ENCODE measurements around the gene RTCB.
"Not testable (repeated sequence)": the region's sequence is repeated elsewhere in the genome, so short reads cannot be mapped to it uniquely, and the experiment has no call there.

RTCB gene

DNA sequence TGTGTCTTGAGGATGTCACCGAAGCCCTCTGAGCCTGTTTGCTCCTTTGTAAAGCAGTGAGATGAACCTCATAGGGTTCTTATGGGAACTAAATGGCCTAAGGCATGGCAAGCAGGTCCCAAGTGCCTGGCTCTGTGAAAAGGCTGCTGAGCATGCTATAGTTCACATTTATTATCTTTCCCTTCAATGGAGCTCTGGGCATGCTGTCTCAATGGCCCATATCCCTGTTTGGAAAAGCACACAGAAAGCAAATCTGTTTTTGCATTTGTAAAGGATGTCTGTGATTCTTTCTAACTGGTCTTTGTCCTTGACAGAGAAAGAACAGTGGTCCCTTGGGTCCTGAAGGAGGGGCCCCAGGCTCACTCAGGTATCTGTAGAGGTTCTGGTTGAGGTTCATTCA, 26.4 kb downstream of the RTCB start:
- DNase-seq = no peak

DNA sequence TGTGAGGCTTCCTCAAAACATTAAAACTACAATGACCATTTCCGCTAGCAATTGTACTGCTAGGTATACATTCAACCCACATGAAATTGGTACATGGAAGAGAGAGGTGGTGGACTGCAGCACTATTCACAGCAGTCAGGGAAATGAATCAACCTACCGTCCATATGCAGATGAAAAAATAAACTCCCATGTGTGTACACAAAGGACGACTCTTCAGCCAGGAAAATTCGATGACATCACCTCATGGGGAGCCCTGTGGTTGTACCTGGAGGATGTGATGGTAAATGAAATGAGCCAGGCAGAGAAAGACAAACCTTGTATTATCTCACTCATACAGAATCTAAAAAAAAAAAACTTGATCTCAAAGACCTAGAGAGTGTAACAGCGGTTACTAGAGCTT, 31.1 kb downstream of the RTCB start:
- no peak for DNase-seq

DNA sequence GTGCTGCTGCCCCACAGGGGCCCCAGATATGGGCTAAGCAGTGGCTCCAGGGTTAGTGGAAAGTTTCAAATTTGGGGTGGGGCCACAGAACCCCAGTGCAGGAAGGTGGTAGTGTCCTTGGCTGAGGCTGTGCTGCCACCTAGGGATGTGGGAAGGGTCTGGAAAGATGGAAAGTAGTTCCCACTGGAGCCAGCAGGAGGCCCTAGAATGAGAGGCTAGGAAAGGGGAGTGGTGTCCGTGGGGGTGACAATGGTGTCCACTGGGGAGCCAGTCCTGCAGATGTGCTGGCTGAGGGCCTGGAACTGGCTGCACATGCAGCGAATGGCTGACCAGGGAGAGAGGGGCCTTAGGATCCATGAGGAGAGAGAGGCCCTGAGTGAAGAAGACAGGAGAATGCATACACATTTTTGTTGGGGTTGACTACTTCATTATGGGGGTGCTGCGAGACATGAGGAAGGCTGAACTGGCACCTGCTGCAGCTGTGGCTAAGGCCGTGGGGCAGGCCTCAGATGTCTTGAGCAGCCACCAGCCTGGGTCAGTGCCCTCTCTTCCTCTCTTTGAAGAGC, 33.3 kb downstream of the RTCB start:
- no peak for DNase-seq

DNA sequence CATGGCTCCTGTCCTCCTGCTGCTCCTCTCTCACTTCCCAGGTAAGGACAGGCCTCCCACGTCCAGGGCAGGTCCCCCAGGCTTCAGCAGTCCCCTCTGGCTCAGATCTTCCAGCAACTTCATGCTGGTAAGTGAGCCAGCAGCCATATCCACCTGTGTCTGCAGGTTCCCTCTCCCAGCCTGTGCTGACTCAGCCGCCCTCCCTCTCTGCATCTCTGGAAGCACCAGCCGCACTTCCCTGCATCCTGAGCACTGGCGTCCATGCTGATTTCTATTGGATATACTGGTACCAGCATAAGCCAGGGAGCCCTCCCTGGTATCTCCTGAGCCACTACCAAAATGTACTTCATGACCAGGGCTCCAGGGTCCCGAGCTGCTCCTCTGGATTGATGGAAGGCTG, 35.4 kb downstream of the RTCB start:
- DNase-seq = no peak

DNA sequence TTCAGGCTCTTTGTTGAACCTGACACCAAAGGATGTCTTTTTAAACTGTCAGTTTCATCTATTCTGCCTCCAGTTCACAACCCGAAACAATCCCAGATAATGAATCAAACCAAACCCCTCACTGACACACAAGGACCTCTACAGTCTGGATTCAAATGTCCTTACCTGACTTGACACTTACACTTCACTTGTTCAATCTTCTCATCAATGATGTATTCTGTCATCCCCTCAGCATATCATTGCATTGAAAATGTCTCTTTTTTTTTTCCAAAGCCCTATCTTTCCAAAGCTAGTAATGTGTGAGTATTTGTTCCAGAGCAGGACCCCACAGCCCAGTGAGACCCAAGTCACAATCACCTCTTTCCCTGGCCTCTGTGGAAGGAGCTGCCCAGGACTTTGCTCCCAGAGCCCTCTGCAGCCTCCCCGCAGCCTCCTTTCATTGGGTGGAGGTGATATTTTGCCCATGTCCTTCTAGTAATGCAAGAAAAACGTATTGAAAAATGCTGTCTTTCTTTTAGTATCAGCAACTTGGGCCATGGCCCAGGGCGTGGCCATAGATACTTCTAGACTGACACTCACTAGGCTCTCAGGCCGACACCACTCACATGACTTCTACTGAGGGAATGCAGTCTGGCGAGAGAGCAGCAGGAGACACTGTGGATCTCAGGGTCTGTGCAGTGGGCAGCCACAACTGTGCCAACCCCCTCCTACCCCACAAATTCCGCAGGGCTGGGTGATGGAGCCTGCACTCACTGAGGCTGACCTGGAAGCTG, 36.2 kb downstream of the RTCB start:
- no peak for DNase-seq

DNA sequence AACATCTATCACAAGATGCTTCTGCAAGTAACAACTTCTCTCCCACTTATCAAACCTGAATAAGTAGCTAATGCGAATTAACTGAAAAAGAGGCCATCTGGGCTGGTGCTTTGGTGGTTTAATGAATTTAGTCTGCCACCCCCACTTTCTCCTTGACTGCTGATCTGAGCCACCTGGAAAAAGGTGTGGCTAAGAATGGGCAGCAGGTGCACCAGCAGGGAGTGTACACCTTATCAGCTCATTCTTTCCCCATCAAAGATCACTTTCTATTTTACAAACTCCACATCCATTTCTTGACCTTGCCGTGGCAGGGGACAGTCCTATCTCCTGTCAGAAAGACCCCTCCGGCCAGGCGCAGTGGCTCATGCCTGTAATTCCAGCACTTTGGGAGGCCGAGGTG, 47.8 kb downstream of the RTCB start:
- no peak for DNase-seq

DNA sequence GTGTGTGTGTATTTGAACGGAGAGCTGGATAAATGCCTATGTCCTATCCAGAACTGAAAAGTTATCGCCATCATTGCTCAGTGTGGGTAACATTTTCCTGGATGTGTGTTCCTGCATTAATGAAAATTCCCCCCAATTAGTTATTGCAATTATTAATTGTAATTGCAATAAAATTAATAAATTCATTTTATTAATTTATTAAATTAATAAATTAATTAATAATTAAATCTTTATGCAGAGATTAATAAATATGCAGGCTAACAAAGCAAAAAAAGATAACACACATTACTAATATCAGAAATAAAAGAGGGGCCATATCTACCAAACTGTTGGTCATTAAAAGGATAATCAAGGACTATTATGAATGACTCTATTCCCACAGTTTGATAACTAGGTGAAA, 50.8 kb downstream of the RTCB start:
- no peak for DNase-seq

DNA sequence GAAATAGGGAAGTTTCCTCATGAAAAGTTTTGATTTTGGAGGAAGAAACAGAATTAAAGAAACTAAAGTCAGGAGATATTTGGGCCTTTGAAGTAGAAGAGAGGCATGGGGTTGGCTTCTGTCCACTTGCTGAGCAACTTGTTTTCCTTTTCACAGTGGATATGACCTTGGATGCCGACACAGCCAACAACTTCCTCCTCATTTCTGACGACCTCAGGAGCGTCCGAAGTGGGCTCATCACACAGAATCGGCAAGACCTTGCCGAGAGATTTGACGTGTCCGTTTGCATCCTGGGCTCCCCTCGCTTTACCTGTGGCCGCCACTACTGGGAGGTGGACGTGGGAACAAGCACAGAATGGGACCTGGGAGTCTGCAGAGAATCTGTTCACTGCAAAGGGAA, 52.0 kb downstream of the RTCB start:
- DNase-seq = not testable (repeated sequence)

DNA sequence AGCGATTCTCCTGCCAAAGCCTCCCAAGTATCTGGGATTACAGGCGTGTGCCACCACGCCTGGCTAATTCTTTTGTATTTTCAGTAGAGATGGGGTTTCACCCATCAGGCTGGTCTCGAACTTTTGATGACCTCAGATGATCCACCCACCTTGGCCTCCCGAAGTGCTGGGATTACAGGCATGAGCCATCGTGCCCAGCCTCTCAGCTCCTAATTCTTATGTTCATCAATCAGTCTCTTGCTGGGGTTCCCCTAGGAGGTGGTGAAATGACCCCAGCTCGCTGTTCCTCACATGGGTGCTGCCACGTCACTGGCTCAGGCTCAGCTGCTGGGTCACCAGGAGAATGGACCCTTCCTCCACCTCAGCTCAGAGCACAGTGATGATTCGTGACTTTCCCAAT, 54.5 kb downstream of the RTCB start, which contains the start of gene RFPL3:
RFPL3 (plus strand) TSS at position 301 of the 400 bp plus-strand sequence. CDS start 205 bp downstream, outside the sequence.
- not testable (repeated sequence) for DNase-seq

DNA sequence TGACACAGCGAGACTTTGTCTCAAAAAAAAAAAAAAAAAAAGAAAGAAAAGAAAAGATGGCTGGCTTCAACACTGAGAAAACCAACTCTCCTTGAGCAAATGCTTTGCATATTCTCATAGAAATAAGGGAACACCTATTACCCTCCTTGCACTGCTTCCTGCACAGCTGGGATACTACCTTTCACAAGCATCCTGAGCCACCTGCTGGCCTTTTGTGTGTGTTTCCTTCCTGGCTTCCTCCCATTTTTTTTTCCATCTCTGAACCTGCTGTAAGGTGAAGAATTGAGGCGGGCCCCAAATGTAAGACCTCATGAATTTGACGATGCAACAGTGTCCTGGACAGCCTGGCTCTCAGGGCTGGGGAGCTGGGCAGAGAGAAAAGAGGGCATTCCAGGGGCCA, 56.3 kb downstream of the RTCB start:
- DNase-seq = no peak

DNA sequence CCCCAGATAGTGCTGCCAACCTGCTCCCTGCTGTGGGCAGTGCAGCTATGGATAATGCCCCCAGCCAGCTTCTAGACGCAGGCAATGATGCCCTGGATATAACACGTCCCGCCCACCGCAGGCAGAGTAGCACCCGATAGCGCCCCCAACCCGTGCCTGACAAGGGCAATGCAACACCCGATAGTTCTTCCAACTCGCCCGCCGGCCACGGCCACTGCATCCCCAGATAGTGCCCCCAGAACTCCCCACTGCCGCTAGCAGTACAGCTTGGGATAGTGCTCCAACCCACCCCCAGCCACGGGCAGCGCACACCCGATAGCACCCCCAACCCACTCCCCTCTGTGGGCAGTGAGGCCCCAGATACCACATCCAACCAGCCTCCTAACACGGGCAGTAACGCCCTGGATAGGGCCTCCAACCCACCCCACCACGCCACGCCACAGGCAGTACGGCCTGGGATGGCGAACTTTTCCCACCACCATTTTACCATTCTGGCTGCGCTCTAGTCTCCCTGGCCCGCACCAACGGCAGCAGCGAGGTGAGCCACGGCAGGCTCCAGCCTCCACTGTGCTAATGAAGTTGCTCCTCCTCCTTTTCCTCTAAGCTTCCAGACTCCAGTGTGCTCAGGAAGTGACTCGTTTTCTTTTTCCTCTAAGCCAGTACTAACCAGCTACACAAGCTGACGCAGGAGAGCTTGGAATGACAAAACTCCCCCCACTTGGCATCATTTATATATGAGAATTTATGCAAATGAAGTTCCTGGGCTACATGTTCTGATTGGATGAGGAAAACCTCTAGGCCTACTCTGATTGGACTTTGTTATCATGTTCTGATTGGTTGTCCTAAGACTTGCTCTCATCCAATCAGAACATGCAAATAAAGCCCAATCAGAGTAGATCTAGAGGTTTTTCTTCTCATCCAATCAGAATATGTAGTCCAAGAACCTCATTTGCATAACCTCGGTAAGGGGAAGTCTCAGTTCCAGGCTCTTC, 57.4 kb downstream of the RTCB start:
- DNase-seq = no peak

DNA sequence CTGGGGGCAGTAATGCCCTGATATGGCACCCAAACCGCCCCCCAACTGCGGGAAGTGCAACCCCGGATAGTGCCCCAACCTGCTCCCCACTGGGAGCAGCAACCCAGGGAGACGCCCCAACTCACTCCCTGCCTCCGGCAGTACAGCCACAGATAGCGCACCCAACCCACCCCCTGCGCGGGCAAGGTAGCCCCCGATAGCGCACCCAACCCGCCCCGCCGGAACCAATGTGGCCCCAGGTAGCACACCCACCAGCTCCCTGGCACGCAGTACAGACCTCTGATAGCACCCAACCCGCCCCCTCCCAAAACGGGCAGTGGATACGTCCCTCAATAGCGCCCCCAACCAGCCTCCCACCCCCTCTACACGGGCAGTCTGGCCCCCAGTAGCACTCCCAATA, 58.2 kb downstream of the RTCB start:
- no peak for DNase-seq

DNA sequence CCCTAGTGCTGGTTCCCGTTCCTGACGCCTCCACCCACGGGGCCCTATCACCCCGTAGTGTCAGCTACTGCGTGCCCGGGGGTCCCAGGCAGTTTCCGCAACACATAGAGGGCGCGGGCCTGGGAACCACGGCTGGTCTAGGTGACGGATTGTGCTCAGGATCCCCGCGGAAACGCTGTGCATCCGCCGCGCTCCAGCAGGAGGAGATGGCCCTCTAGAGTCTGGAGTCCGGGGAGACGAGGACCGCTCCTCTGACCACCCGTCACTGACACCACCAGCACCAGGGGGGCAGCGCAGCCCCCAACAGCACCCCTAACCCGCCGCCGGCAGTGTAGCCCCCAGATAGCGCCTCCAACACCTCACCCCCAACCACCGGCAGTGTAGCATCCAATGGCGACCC, 58.8 kb downstream of the RTCB start:
- DNase-seq = no peak

DNA sequence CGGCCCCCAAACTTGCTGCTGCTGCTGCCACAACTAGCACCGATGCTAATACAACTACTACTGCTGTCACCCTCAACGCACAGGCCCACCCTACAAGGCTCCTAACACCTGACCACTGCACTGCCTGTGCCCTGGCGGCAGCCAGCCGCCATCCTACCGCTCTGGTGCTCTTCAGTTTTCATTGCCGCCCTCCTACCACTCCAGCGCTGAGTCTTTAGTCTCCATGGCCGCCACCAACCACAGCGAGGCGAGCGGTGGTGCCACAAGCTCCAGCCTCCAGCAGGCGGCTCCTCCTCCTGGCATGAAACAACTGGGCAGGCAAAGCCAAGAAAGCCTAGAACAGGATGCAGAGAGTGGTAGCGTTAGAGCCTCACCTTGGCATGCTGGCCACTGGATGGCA, 59.4 kb downstream of the RTCB start:
- DNase-seq = no peak

DNA sequence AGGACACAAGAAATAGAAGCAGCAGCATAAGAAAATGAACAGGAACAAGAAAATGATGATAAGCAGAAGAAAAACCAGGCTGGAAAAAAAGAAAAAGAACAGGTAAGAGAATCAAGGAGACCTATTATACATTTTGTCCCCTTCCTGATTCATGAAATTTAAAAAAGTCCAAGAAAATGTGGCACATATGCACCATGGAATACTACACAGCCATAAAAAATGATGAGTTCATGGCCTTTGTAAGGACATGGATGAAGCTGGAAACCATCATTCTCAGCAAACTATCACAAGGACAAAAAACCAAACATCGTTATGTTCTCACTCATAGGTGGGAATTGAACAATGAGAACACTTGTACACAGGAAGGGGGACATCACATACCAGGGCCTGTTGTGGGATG, 60.2 kb downstream of the RTCB start:
- DNase-seq = not testable (repeated sequence)

DNA sequence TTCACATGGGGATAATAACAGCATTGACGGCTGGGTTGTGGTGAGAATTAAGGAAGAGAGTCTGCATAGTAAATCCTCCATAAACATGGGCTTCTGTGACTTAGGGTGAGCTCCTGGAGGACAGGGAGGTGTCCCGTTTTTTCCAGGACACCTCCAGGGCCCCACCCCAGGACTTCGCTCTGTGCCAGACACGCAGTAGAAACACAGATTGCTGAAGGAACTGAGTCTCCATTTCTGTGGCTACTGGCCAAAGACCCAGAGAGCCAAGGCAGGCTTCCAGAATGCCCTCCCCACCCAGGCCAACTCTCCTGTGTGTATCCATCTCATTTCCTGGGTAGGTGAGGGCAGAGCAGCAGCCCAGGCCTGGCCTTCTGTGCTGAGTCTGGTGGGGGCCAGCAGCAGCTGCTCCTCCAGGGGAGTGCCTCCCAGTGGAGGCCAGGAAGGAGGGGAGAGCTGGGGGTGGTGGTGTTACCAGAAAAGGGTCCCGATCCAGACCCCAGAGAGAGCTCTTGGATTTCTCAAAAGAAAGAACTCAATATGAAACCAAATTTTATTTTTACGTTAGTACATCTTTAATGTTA, 63.9 kb downstream of the RTCB start:
- DNase-seq = no peak

DNA sequence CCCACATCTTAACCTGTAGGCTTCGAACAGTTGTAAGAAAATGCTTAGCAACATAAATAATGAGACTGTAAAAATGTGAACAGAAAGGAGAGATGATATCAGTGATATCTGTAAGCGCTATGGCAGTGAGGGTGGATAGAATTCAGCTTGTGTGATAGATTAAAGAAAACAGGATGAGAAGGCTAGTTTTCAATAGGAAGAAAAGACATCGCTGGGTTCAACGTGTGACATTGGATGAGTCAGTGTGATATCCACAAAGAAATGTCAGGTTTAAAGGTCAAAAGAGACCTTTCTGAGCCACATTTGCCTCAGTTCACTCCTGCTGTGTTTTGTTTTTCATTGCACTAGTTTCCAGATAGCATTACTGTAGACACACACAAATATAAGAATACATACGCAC, 68.1 kb downstream of the RTCB start:
- no peak for DNase-seq

DNA sequence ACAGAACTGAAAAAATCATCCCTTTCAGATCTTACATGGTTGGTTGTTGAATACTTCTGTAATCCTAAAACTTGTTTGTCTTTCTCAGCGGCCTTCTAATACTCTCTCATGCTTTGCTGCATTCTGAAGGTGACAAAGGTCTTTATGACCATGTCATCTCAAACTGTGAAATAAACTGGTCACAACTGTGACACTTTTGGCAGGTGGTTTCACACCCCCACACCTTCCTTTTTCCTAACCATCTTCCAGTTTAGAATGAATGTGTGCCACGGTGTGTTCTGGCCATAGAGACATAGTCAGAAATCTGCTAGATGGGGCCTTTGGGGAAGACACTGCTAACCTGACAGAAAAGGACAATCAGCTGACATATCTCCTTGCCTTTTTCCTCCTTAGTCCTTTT, 69.1 kb downstream of the RTCB start:
- DNase-seq = no peak

DNA sequence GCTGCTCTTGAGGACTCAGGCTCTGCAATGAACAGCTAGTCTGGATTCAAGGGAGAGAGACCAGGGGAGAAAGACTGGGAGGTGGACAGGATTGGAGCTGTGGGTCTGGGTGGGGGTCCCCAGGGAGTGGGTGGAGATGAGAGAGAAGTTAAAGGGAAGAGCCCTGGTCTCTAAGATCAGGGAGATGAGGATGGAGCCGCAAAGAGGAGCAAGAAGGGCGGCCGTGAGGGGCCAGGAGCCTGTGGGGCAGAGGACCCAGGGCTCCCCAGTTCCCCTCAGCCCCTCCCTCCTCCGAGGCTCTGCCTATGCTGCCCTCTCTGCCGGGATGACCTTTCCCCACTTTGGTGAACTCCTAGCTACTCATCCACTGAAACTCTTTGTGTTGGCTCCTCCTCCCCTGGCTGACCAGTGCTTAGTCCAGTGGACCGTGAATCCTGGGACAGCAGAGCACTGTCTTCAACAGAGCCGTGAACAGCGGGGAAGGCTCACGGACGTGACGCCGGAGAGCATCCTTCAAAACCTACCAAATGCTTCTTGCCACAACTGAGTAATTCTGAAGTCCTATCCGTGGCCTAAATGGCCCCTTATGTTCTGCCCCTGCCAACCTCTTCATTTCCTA, 70.8 kb downstream of the RTCB start:
- DNase-seq = no peak

DNA sequence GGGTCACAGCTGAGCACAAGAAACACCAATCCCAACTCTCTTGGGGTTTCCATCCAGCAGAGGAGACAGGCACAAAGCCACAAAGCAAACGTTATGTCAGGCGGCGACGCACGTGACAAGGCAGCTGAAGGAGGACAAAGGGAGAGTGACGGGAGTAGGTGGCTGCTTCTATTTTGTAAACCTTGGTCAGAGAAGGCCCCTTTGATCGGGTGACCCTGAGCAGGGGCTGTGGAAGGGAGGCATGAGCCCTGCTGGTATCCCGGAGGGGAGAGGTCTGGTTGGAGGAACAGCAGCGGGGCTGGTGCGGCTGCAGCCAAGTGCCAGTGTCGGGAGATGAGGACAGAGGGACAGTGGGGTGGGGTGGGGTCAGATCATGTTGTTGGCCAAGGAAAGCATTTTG, 71.6 kb downstream of the RTCB start:
- DNase-seq = no peak

DNA sequence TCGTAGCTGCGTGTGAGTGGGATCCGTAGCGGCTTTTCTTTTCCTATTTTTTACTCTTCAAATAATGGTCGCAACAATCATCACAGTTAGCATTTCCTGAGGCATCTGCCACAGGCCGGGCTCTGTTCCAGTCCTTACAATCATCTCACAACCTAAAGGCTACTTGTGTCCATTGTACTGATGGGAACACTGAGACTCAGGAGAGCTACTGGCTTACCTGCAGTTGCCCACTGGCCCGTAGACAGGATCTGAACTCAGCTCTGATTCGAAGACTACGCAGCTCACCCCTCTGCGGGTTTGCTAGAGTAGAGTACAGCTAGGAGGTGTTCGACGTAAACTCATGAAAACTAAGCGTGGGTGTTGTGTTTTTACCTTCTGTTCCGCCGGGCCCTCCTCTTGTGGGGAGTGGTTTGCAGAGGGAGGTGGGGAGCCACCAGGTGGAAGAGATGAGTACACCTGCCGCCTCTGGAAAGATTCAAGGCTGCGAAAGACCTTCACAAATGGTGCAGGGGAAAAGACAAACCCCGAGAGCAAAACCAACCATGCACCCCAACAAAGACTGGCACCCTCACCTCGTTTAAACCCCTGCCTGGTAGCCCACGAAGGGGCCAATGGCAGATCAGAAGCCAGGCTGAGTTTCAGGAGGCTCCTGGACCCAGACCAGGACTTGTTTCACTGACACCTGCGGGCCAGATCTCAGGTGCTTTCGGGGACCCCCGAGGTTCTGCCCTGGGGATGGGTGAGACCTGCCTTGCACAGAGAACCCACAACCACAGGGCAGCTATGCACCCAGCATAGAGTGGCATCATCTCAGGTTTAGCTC, 72.6 kb downstream of the RTCB start:
- no peak for DNase-seq

DNA sequence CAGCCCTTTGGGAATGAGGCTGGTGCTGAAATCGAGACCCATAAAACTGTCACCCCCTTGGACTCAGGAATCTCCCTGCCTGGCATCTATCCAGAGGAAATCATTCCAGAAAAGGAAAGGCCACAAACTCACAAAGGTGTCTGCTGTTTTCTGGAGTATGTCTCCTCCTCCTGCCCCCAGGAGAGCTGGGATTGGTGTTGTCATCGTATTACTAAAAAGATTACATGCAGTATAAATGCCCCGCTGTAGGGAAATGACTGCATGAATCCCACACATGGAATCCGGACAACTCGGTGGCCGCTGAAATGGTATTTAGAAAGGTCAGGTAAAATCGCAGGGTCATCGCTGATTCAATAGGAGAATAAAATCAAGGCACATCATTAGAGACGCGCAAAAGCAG, 73.3 kb downstream of the RTCB start:
- DNase-seq = no peak
